Sigmoid colon (tissue), 3 donors: ENCODE results near the gene KRTAP4-11.

Experiments used
- CTCF ChIP-seq, 4 experiments: fragments of 450-650 bp in 3 of 4; fragments of 200-600 bp in 1 of 4; IDR thresholded peaks; one replicate each; pipeline ENCODE4 v1.5.1; 2016 to 2019; ENCODE audit warnings: antibody characterized with exemption in 4 of 4, mild to moderate bottlenecking in 3 of 4, moderate library complexity in 2 of 4
- POLR2A ChIP-seq, 2 donors: fragments of 450-650 bp; IDR thresholded peaks; one replicate each; pipeline ENCODE4 v1.6.1; 2016; ENCODE audit warnings: antibody characterized with exemption in 2 of 2, mild to moderate bottlenecking in 2 of 2, moderate library complexity in 2 of 2

GRCh38 chr17:41103896-41104295 is 14.3 kb downstream of the KRTAP4-11 start:
- TF ChIP-seq CTCF (IDR thresholded peaks at IDR 0.05) (no peak), POLR2A (IDR thresholded peaks at IDR 0.05) (no peak)
